ENCODE results near the gene CRB2. TPM values are rescaled to one million over a fixed set of nuclear protein-coding genes. Genes with fewer than 3 reads are reported as not detected.

Gene CRB2
- total and polyA plus RNA-seq, 2 of the 4 experiments (the other 2 are of a cell fraction), result not detected

- no peak overlapping the region for H2AFZ ChIP-seq (replicated peaks; ENCODE audit: low read length, poor library complexity)
- dilution Hi-C loops (cut with HindIII; ENCODE audit: low sequenced_read_pairs, unreplicated experiment) (no loop called here), in situ Hi-C loops (cut with MboI; ENCODE audit: low sequenced_read_pairs) (no loop called here), intact Hi-C loops (cut with micrococcal nuclease) (no loop called here)
- H2AK9ac ChIP-seq (replicated peaks; ENCODE audit: low read depth, low read length, poor library complexity), result peak overlapping the region; percentile 55
- no peak overlapping the region for H4K8ac ChIP-seq (ENCODE audit: low read depth in 2 of 2, low read length in 2 of 2)
- H3K9ac ChIP-seq (ENCODE audit: low read depth, low read length), result no peak overlapping the region
- no peaks in the 10 kb centered on the region for H3K79me1 ChIP-seq (ENCODE audit: low read depth in 1 of 2, low read length in 2 of 2)
- no peak overlapping the region for H3K56ac ChIP-seq (ENCODE audit: extremely low read depth, insufficient read depth, low read length)
- no peaks in the 10 kb centered on the region for H3K36me3 ChIP-seq (ENCODE audit: control insufficient read depth, insufficient read depth, low read length)
- H2BK120ac ChIP-seq (ENCODE audit: low read depth, low read length), result no peak overlapping the region
- no peaks in the 10 kb centered on the region for H4K20me1 ChIP-seq (ENCODE audit: insufficient read depth, low read length)
- no peak overlapping the region for H4K5ac ChIP-seq (ENCODE audit: low read depth, low read length)
- no peak overlapping the region for H2AK5ac ChIP-seq (ENCODE audit: low read depth, low read length)
- no peaks in the 10 kb centered on the region for H3K4me1 ChIP-seq (ENCODE audit: control insufficient read depth, insufficient read depth, low read length)
- ATAC-seq (ENCODE audit: low read depth), result no peak
- no peak overlapping the region for H3K4me2 ChIP-seq (ENCODE audit: low read depth, low read length)
- TF ChIP-seq POLR2A (IDR thresholded peaks at IDR 0.05; ENCODE audit: low read depth, low read length), result no peak
- TF ChIP-seq BHLHE40 (IDR thresholded peaks at IDR 0.05; ENCODE audit: low read depth, low read length), result no peak
- TF ChIP-seq MXI1 (IDR thresholded peaks at IDR 0.05; ENCODE audit: borderline replicate concordance, low read depth, low read length), result no peak
- no peak for TF ChIP-seq ELK1 (IDR thresholded peaks at IDR 0.05; ENCODE audit: borderline replicate concordance, low read depth, low read length)
- CTCF ChIA-PET, result no interaction called here
- H3K4ac ChIP-seq (ENCODE audit: low read depth, low read length), result no peak overlapping the region
- DNase-seq, result no peak
- H2BK15ac ChIP-seq (ENCODE audit: low read depth, low read length), result no peak overlapping the region
- H3K4me3 ChIP-seq (ENCODE audit: insufficient read depth, low read depth, low read length), result no peak overlapping the region
- no peak overlapping the region for H3K27ac ChIP-seq (ENCODE audit: insufficient read depth, low read length)
- H2BK5ac ChIP-seq (ENCODE audit: low read depth, low read length, poor library complexity, severe bottlenecking), result no peak overlapping the region
- peaks cover 38% of the 10 kb centered on the region for H3K27me3 ChIP-seq (ENCODE audit: control insufficient read depth, insufficient read depth, low read length)
- H2BK20ac ChIP-seq (ENCODE audit: low read depth, low read length), result no peak overlapping the region
- no peak overlapping the region for H3K23ac ChIP-seq (ENCODE audit: low read depth, low read length)
- 82% methylated on average over 2 of the region's 21 CpGs; no CpG with 5 or more reads in 1 of the 2 experiments for WGBS, 2 experiments (ENCODE audit: extremely low coverage in 2 of 2, insufficient read length in 1 of 2)
- POLR2A ChIA-PET (ENCODE audit: unreplicated experiment), result no interaction called here
- no TSS peak for BruUV-seq (replicated peaks)
- no peaks in the 10 kb centered on the region for H3K9me1 ChIP-seq (ENCODE audit: insufficient read depth, low read length)
- H3K18ac ChIP-seq (ENCODE audit: low read depth, low read length), result no peak overlapping the region
- H3K9me3 ChIP-seq (ENCODE audit: control insufficient read depth, insufficient read depth, low read length), result no peaks in the 10 kb centered on the region
- no peak overlapping the region for H3K14ac ChIP-seq (replicated peaks; ENCODE audit: low read depth, low read length)
- no peak overlapping the region for H4K91ac ChIP-seq (ENCODE audit: insufficient read depth, low read depth, low read length)
These were observed 21.4 kb downstream of the CRB2 start for GRCh38 chr9:123377211-123377971.

Measured in IMR-90 (cell line).